ENCODE measurements around the gene LRIG2. TPM values are rescaled to one million over a fixed set of nuclear protein-coding genes. Genes with fewer than 3 reads are reported as not detected.
"Not testable (repeated sequence)": the region's sequence is repeated elsewhere in the genome, so short reads cannot be mapped to it uniquely, and the experiment has no call there.

Gene LRIG2
- total and polyA plus RNA-seq, 2 experiments from 2014 or later, result 4.3 to 12.7 TPM

DNA sequence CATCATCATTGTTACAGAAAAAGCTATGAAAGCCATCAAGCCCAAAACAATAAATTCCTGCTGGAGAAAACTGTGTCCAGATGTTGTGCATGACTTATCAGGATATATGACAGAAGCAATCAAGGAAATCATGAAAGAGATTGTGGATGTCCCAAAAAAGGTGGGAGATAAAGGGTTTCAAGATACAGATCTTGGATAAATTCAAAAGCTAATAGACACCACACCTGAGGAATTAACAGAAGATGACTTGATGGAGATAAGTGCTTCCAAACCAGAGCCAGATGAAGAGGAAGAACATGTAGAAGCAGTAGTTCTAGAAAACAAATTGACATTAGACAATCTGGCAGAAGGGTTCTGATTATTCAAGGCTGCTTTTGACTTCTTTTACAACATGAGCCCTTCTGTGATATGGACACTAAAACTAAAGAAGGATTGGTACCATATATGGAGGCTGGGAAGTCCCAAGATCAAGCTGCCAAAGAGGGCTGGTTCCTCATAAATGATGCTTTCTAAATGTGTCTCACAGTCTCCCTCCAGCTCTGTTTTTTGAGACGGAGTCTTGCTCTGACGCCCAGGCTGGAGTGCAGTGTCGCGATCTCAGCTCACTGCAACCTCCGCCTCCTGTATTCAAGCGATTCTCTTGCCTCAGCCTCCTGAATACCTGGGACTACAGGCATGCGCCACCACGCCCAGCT lies 32.1 kb upstream of the LRIG2 start:
- Histone ChIP-seq H2AFZ (no peak overlapping the region), H3K27me3 (no peaks in the 10 kb centered on the region), H3K27ac (no peak overlapping the region), H3K4me3 (no peak overlapping the region), H3K9me3 (ENCODE audit: low read depth) (no peaks in the 10 kb centered on the region), H3K9me2 (replicated peaks; ENCODE audit: insufficient read depth) (no peaks in the 10 kb centered on the region), H3K79me2 (no peaks in the 10 kb centered on the region), H4K20me1 (ENCODE audit: insufficient read depth, poor library complexity, severe bottlenecking) (no peaks in the 10 kb centered on the region), H3K36me3 (replicated peaks; ENCODE audit: insufficient read depth, low read depth) (no peaks in the 10 kb centered on the region), H3K4me1 (ENCODE audit: insufficient read depth) (peaks cover 28% of the 10 kb centered on the region), H3K4me2 (no peak overlapping the region)
- TF ChIP-seq CTCF (IDR thresholded peaks at IDR 0.05; ENCODE audit: poor library complexity) (no peak), EZH2phosphoT487 (IDR thresholded peaks at IDR 0.05; ENCODE audit: low read depth, severe bottlenecking, unreplicated experiment) (no peak), EZH2 (IDR thresholded peaks at IDR 0.05; ENCODE audit: borderline replicate concordance) (no peak)
- no peak for DNase-seq (ENCODE audit: low spot score)
- 77% methylated on average over 8 of the region's 8 CpGs for WGBS (ENCODE audit: low lambda C conversion rate, missing lambda C conversion rate)

DNA sequence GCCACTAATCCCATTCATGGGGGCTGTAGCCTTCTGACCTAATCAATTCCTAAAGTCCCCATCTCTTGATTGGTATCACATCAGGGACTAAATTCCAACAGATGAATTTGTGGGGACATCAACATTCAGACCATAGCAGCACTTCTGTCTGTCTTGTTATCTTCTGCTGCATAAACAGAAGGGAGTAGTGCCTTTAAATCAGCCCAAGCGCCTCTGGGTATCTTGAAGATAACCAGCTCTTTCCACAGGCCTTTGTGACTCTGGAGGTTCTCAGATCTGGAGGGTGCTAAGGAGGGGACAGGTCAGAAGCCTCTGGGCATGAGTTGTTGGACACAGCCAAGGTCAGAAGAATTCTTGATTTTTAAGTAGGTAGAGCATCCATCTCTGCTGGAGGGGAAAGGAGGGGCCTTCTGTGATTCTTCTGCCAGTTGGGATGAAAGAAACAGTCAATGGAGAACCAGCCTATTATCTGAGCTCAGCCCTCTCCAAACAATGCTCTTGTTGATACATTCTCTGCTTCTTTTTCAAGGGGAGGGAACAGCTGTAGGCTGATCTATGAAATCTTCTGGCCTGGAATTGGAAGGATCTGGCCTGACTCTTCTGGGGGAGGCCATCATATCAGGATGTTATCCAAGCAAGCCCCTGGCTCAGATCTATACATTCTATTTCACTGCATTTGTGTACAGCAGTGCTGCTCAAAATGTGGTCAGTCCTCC lies 31.3 kb upstream of the LRIG2 start:
- Histone ChIP-seq H4K20me1 (ENCODE audit: insufficient read depth, poor library complexity, severe bottlenecking) (no peaks in the 10 kb centered on the region), H3K36me3 (replicated peaks; ENCODE audit: insufficient read depth, low read depth) (no peaks in the 10 kb centered on the region), H3K27me3 (no peaks in the 10 kb centered on the region), H3K4me2 (no peak overlapping the region), H3K9me3 (ENCODE audit: low read depth) (no peaks in the 10 kb centered on the region), H3K27ac (peak overlapping the region; percentile 50), H2AFZ (no peak overlapping the region), H3K9me2 (replicated peaks; ENCODE audit: insufficient read depth) (no peaks in the 10 kb centered on the region), H3K4me1 (ENCODE audit: insufficient read depth) (peaks cover 28% of the 10 kb centered on the region), H3K4me3 (no peak overlapping the region), H3K79me2 (no peaks in the 10 kb centered on the region)
- TF ChIP-seq EZH2phosphoT487 (IDR thresholded peaks at IDR 0.05; ENCODE audit: low read depth, severe bottlenecking, unreplicated experiment), result no peak
- no peak for TF ChIP-seq EZH2 (IDR thresholded peaks at IDR 0.05; ENCODE audit: borderline replicate concordance)
- no peak for TF ChIP-seq CTCF (IDR thresholded peaks at IDR 0.05; ENCODE audit: poor library complexity)
- no peak for DNase-seq (ENCODE audit: low spot score)
- WGBS (ENCODE audit: low lambda C conversion rate, missing lambda C conversion rate), result 31% methylated on average over 1 of the region's 1 CpG

- H3K4me2 ChIP-seq, result peak overlapping the region; percentile 10
- no peaks in the 10 kb centered on the region for H3K9me2 ChIP-seq (replicated peaks; ENCODE audit: insufficient read depth)
- peak overlapping the region; percentile 50 for H3K27ac ChIP-seq
- no peak overlapping the region for H3K4me3 ChIP-seq
- H4K20me1 ChIP-seq (ENCODE audit: insufficient read depth, poor library complexity, severe bottlenecking), result no peaks in the 10 kb centered on the region
- H3K27me3 ChIP-seq, result no peaks in the 10 kb centered on the region
- peak overlapping the region; percentile 32 for H2AFZ ChIP-seq
- peaks cover 28% of the 10 kb centered on the region for H3K4me1 ChIP-seq (ENCODE audit: insufficient read depth)
- H3K36me3 ChIP-seq (replicated peaks; ENCODE audit: insufficient read depth, low read depth), result no peaks in the 10 kb centered on the region
- no peaks in the 10 kb centered on the region for H3K9me3 ChIP-seq (ENCODE audit: low read depth)
- H3K79me2 ChIP-seq, result no peaks in the 10 kb centered on the region
- TF ChIP-seq EZH2 (IDR thresholded peaks at IDR 0.05; ENCODE audit: borderline replicate concordance) (no peak), CTCF (IDR thresholded peaks at IDR 0.05; ENCODE audit: poor library complexity) (peak; percentile 70)
- WGBS (ENCODE audit: low lambda C conversion rate, missing lambda C conversion rate), result 18% methylated on average over 11 of the region's 11 CpGs
- DNase-seq (ENCODE audit: low spot score), result peak; percentile 79
Observed at GRCh38 chr1:113042285-113043143, 30.5 kb upstream of the LRIG2 start.

DNA sequence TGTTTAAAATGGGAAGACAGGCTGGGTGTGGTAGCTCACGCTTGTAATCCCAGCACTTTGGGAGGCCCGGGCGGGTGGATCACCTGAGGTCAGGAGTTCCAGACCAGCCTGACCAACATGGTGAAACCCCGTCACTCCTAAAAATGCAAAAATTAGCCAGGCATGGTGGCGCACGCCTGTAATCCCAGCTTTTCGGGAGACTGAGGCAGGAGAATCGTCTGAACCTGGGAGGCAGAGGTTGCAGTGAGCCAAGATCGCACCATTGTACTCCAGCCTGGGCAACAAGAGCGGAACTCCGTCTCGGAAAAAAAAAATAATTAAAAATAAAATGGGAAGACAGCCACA lies 29.9 kb upstream of the LRIG2 start:
- Histone ChIP-seq H3K4me1 (ENCODE audit: insufficient read depth) (peaks cover 28% of the 10 kb centered on the region), H3K27ac (peak overlapping the region; percentile 16), H3K4me2 (peak overlapping the region; percentile 10)
- H3K9me2 ChIP-seq (replicated peaks; ENCODE audit: insufficient read depth); H2AFZ ChIP-seq; H3K36me3 ChIP-seq (replicated peaks; ENCODE audit: insufficient read depth, low read depth); H4K20me1 ChIP-seq (ENCODE audit: insufficient read depth, poor library complexity, severe bottlenecking); H3K27me3 ChIP-seq; DNase-seq (ENCODE audit: low spot score); H3K9me3 ChIP-seq (ENCODE audit: low read depth); H3K79me2 ChIP-seq; H3K4me3 ChIP-seq: not testable (repeated sequence)
- WGBS (ENCODE audit: low lambda C conversion rate, missing lambda C conversion rate), result 79% methylated on average over 12 of the region's 12 CpGs

Data from hepatocyte (in vitro differentiated cells).